ENCODE data around the gene ATP2A2.
"Not testable (repeated sequence)": the region's sequence is repeated elsewhere in the genome, so short reads cannot be mapped to it uniquely, and the experiment has no call there.

ATP2A2 gene

GRCh38 chr12:110372056-110372425 is 91.0 kb downstream of the ATP2A2 start:
- DNase-seq (ENCODE audit: low read depth) = no peak
- no peak overlapping the region for H3K4me3 ChIP-seq (ENCODE audit: low read depth, low read length)
- TF ChIP-seq CTCF (conservative IDR thresholded peaks at IDR 0.05; ENCODE audit: low read depth, low read length) = no peak

GRCh38 chr12:110373025-110373424 is 92.0 kb downstream of the ATP2A2 start:
- no peak overlapping the region for H3K4me3 ChIP-seq (ENCODE audit: low read depth, low read length)
- no peak for DNase-seq (ENCODE audit: low read depth)
- no peak for TF ChIP-seq CTCF (conservative IDR thresholded peaks at IDR 0.05; ENCODE audit: low read depth, low read length)

GRCh38 chr12:110373425-110373824 is 92.4 kb downstream of the ATP2A2 start:
- H3K4me3 ChIP-seq (ENCODE audit: low read depth, low read length) = no peak overlapping the region
- DNase-seq (ENCODE audit: low read depth) = no peak
- TF ChIP-seq CTCF (conservative IDR thresholded peaks at IDR 0.05; ENCODE audit: low read depth, low read length) = no peak

- DNase-seq (ENCODE audit: low read depth) = no peak
- no peak overlapping the region for H3K4me3 ChIP-seq (ENCODE audit: low read depth, low read length)
- no peak for TF ChIP-seq CTCF (conservative IDR thresholded peaks at IDR 0.05; ENCODE audit: low read depth, low read length)
Observed at GRCh38 chr12:110373962-110374611, 93.0 kb downstream of the ATP2A2 start.

DNA sequence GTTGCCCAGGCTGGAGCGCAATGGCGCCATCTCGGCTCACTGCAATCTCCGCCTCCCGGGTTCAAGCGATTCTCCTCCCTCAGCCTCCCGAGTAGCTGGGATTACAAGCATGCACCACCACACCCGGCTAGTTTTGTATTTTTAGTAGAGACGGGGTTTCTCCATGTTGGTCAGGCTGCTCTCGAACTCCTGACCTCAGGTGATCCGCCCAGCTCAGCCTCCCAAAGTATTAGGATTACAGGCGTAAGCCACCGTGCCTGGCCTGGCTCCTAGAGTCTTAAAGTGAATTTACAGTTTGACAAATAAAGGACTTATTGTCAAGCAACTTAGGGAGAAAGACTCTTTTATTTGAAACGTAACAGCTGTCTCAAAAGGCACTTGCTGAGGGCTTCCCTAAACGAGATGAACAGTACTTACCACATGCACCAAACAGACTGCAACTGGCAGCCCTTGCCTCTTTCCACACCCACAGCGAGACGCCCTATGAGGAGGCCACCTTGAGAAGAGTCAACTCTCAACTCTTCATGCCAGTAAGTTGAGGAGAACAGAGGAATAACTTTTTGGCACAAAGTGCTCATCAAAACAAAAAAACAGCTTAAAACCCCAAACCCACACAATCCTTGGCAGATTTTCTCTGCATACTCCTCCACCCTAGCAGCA is 97.2 kb downstream of the ATP2A2 start:
- H3K4me3 ChIP-seq (ENCODE audit: low read depth, low read length); DNase-seq (ENCODE audit: low read depth): not testable (repeated sequence)

DNA sequence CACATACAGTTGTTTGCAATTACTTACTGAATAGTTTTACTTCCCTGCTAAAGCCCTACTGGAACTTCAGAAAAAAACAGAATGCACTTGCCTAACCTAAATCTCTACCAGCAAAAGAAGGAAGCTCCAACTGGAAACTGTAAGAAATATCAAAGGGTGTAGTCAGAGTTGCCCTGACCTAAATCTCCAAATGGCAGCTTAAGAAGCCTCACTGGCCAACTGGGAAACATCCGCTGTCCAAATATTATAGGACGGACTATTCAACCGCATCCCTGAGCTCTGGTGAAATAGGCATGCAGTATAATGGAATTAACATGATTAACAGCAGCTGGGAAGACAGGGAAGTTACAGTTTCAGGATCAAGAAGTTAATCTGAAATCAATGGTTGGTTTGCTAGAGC is 98.2 kb downstream of the ATP2A2 start:
- H3K4me3 ChIP-seq (ENCODE audit: low read depth, low read length) = no peak overlapping the region
- no peak for TF ChIP-seq CTCF (conservative IDR thresholded peaks at IDR 0.05; ENCODE audit: low read depth, low read length)
- no peak for DNase-seq (ENCODE audit: low read depth)

GRCh38 chr12:110379631-110380030 is 98.6 kb downstream of the ATP2A2 start:
- DNase-seq (ENCODE audit: low read depth) = no peak
- TF ChIP-seq CTCF (conservative IDR thresholded peaks at IDR 0.05; ENCODE audit: low read depth, low read length) = no peak
- H3K4me3 ChIP-seq (ENCODE audit: low read depth, low read length) = no peak overlapping the region

Data from choroid plexus epithelial cell (primary cell).